HG02840 (cell line): ENCODE results near the gene RPS6KA4.

Experiments
- ATAC-seq: cut with Tn5 transposase; IDR thresholded peaks from one replicate; pipeline ENCODE4 v1.9.1; 2021; ENCODE audit warnings: mild to moderate bottlenecking, moderate library complexity, moderate number of reproducible peaks; ENCODE audit not compliant: unreplicated experiment, low FRiP score

Gene RPS6KA4

DNA sequence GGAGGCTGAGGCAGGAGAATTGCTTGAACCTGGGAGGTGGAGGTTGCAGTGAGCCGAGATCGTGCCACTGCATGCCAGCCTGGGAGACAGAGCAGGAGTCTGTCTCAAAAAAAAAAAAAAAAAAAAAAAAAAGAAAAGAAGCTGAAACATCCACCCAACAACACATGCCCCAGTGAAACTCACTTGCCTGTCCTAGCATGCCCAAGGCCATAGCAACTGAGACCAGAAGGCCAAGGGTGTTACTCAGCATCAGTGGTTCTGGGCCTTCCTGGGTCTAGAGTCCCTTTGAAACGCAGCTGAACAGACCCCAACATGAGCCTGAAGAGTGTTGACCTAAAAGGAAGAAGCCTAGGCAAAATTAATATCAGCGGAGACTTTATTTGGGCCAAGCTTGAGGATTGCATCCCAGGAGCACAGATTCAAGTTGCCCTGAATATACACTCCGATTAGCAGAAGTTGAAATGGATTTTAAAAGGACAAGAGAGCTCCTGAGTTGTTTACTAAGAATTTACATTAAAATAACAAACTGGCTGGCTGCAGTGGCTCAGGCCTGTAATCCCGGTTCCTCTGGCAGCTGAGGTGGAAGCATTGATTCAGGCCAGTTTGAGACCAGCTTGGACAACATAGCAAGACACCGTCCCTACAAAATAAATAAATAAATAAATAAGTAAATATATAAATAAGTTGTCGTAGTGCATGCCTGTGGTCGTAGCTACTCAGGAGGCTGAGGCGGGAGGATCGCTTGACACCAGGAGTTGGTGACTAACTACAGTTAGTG lies 34.1 kb upstream of the RPS6KA4 start:
- ATAC-seq, result no peak

DNA sequence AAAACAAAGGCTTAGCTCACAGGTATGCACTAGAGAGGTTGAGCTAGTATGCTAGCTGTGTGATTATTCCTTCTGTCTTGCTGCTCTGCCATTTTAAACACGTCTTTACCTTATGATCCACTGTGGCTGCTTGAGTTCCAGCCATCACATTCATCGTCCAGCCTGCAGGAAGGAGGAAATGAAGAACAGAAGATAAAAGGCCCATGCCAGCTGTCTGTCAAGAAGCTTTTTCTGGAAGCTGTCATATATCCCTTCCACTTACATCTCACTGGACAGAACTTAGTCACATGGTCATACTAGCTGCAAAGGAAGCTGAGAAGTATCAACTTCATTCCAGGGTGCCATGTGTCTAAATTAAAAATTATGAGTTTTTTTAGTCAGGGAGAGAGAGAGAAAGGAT lies 31.6 kb upstream of the RPS6KA4 start:
- ATAC-seq, result no peak

DNA sequence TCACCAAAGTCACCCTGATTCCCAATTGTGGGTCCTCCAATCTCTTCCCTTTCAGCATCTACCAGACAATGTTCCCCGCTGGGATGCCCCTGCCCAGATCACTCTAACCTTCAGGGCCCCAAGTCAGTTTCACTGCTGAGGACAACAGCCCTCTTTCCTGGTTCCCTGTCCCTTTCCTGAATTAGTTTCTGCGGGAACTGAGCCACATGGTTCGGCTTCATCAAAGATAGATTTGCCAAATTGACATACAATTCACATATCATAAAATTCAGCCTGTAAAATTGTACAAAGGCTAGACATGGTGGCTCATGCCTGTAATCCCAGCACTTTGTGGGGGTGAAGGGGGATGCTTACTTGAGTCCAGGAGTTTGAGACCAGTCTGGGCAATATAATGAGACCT lies 31.0 kb upstream of the RPS6KA4 start:
- ATAC-seq, result no peak

DNA sequence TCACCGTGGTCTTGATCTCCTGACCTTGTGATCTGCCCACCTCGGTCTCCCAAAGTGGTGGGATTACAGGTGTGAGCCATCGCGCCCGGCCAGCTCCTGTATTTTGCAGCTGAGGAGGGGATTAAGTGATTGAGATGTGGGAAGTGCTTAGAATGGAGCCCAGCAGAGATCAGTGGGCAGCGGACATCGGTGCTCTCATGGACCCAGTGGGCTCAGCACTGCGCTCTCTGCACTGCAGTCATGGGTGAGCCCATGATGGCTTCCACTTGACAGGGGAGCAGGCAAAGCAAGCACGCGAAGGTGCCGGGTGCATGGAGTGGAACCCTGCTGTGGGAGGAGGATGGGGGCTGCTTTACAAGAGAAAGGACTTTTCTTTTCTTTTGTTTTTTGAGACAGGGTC lies 28.1 kb upstream of the RPS6KA4 start:
- no peak for ATAC-seq

DNA sequence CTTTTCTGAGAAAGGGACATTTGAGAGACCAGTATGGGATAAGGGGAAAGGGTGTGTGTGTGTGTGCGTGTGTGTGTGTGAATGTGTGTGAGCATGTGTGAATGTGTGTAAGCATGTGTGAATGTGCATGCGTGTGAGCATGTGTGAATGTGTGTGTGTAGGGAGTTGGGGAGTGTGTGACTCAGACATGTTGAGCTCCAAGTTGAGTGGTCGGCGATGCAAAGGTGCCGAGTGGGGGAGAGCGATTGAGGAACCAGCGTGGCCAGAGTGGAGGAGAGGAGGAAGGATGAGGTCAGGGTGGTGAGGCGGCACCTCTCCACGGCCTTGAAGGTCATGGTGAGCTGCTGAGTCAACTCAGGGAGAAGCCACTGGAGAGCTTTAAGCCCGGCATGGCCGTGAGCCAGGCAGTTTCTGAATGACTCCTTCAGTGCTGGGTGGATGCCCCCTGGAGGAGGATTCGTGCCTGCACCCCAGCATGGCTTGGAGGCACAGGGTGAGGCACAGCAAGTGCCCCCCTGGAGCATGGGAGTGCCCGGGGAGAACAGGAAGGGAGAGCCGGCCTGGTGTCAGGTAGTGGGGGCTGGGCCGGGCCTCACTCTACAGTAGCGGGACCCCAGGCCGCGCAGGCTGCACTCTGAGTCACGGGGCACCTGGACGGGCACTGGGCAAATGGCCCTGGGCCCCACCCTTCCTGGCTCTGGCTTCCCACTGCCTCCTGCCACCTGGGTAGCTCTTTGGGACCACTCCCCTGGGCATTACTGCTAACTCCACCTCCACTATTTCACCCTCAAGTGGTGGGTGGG lies 27.2 kb upstream of the RPS6KA4 start:
- ATAC-seq, result no peak

GRCh38 chr11:64333556-64333955 lies 25.4 kb upstream of the RPS6KA4 start:
- ATAC-seq, result no peak

GRCh38 chr11:64334764-64335735 lies 23.9 kb upstream of the RPS6KA4 start:
- ATAC-seq, result peak; percentile 57

DNA sequence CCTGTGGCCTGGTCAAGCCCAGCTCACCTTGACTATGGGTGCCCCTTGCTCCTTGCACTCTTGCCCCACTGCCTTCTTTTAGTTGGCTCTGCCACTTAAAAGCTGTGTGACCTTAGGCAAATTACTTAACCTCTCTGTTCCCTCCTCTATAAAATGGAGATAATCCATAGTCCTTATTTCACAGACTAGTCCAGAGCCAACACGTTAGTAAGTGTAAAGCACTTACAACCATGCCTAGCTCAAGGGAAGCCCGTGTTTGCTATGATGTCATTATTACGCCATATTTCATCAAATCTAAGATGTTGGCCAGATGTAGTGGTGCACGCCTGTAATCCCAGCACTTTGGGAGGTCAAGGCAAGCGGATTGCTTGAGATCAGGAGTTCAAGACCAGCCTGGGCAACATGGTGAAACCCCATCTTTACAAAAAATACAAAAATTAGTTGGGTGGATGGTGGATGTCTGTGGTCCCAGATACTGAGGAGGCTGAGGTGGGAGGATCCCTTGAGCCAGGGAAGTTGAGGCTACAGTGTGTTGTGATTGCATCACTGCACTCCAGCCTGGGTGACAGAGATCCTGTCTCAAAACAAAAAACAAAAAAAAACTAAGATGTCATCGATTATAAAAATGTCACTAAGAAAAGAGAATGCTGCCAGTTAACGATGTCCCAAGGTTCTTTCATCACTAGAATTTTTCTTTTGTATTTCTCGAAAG lies 21.3 kb upstream of the RPS6KA4 start:
- ATAC-seq, result no peak

GRCh38 chr11:64338716-64339115 lies 20.2 kb upstream of the RPS6KA4 start:
- ATAC-seq, result no peak

DNA sequence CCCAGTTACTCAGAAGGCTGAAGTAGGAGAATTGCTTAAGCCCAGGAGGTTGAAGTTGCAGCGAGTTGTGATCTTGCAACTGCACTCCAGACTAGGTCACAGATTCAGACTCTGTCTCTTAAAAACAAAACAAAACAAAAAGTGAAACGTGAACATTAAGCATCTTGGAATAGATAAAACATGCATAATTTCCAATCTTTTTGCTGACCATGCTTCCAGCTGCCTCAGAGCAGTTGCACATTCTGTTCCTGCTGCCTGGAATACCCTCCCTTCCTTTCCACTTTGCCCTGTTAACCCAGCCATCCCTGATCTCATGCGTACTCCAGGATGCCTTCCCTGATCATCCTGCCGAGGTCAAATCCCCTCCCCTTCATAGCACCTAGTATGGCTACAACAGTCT lies 19.7 kb upstream of the RPS6KA4 start:
- no peak for ATAC-seq

GRCh38 chr11:64339754-64340408 lies 19.1 kb upstream of the RPS6KA4 start, which contains the start of gene CCDC88B:
TSS of gene CCDC88B (plus strand) at chr11:64340204. CDS start at chr11:64340267, 63 bp downstream.
- no peak for ATAC-seq

DNA sequence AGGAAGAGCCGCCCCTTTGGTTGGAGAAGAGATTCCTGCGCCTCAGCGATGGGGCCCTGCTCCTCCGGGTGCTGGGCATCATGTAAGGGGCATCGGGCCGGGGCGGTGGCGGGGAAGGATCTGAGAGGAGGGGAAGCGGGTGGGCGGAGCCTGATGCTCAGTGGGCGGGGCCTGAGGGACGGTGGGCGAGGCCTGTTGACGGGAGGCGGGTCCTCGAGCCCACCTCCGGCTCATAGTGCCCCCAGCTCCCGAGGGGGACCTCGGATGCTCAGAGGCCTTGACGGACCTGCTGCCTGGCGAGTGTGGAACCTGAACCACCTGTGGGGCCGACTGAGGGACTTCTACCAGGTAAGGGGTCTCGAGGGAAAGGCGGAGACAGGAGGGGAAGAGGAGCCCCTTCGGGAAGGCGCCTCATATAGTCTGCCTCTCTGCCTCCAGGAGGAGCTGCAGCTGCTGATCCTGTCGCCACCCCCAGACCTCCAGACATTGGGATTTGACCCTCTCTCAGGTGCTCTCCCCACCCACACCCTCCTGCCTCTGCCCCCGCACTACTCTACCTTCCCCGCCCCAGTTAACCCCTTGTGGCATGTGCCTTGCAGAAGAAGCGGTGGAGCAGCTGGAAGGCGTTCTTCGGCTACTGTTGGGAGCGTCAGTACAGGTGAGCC lies 18.2 kb upstream of the RPS6KA4 start:
- ATAC-seq, result no peak

DNA sequence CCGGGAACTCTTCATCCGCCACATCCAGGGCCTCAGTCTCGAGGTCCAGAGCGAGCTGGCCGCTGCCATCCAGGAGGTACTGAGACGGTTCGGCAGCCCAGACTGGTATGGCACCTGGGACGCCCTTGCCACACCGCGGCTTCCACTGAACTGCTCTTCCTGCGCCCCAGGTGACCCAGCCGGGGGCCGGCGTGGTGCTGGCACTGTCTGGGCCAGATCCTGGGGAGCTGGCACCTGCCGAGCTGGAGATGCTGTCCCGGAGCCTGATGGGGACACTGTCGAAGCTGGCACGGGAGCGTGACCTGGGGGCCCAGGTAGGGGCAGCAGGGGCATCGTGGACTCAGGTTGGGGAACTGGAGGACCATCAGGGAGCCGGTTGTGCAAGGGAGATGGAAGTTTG lies 17.5 kb upstream of the RPS6KA4 start:
- no peak for ATAC-seq

DNA sequence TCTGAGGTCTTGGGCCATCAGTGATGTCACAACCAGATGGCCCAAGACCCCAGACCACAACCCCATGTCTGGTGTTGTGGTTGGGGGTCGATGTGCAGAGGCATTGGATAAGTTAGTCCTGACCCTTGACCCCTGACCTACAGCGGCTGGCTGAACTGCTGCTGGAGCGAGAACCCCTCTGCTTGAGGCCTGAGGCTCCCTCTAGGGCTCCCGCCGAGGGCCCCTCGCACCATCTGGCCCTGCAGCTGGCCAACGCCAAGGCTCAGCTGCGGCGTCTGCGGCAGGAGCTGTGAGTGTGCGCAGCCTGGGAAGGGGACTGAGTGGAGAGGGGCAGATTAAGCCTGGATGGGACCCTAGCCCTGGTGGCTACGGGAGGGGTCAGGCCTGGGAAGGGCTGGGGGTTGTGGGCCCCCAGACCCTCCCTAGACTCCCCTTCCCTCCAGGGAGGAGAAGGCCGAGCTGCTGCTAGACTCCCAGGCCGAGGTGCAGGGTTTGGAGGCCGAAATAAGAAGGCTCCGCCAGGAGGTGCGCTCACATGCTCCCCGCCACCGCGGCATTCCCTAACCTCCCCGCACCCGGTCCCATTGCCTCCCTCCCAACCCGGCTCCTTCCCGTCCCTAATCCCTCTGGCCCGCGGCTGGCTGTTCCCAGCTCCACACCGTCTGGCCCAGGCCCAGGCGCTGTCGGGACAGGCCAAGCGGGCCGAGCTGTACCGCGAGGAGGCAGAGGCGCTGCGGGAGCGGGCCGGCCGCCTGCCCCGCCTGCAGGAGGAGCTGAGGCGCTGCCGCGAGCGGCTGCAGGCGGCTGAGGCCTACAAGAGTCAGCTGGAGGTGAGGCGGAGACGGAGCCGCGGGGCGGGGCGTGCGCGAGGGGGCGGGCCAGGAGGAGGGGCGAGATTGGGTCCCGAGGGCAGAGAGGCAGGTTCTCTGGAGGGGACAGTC lies 16.8 kb upstream of the RPS6KA4 start:
- no peak for ATAC-seq

- no peak for ATAC-seq
Measured at GRCh38 chr11:64342869-64343745, 15.9 kb upstream of the RPS6KA4 start.

- ATAC-seq, result no peak
Measured at GRCh38 chr11:64343767-64344559, 15.0 kb upstream of the RPS6KA4 start.
